ENCODE data around the gene HCN3. TPM values are rescaled to one million over a fixed set of nuclear protein-coding genes. Genes with fewer than 3 reads are reported as not detected.
A peak's percentile ranks its signal among the peaks of the same experiment; 100 is the strongest.

The HCN3 gene
- total RNA-seq, 2 experiments from 2014 or later = 1.5 TPM

- Mint-ChIP-seq H3K27ac (no peak overlapping the region), H3K27me3 (peaks cover 30% of the 10 kb centered on the region), H3K36me3 (ENCODE audit: low read depth) (no peaks in the 10 kb centered on the region), H3K4me1 (ENCODE audit: low read depth) (peaks cover 4% of the 10 kb centered on the region), H3K4me3 (no peak overlapping the region), H3K9me3 (no peaks in the 10 kb centered on the region)
- DNase-seq (no peak), ATAC-seq (peak; percentile 27)
- POLR2A ChIA-PET = interaction anchor here (0.8 to 1.1 kb wide), 2 partner anchors 44 to 47 kb away, joined by 3 to 5 read pairs; no protein-coding TSS in a partner anchor
- CTCF ChIA-PET = no interaction called here
- intact Hi-C loops (cut with micrococcal nuclease) = no loop called here
- TF ChIP-seq CTCF (IDR thresholded peaks at IDR 0.05) = no peak
Observed at GRCh38 chr1:155295183-155295941, 18.1 kb downstream of the HCN3 start.

- CTCF ChIA-PET = no interaction called here
- Mint-ChIP-seq H3K36me3 (ENCODE audit: low read depth) (no peaks in the 10 kb centered on the region), H3K27me3 (peaks cover 30% of the 10 kb centered on the region), H3K4me1 (ENCODE audit: low read depth) (peaks cover 4% of the 10 kb centered on the region), H3K9me3 (no peaks in the 10 kb centered on the region), H3K4me3 (no peak overlapping the region), H3K27ac (no peak overlapping the region)
- TF ChIP-seq CTCF (IDR thresholded peaks at IDR 0.05) = no peak
- DNase-seq = no peak
- intact Hi-C loops (cut with micrococcal nuclease) = no loop called here
- ATAC-seq = no peak
- POLR2A ChIA-PET = no interaction called here
Observed at GRCh38 chr1:155295942-155296267, 18.6 kb downstream of the HCN3 start.

- no peak for ATAC-seq
- Mint-ChIP-seq H3K27me3 (peaks cover 30% of the 10 kb centered on the region), H3K9me3 (no peaks in the 10 kb centered on the region), H3K27ac (no peak overlapping the region), H3K4me1 (ENCODE audit: low read depth) (peaks cover 4% of the 10 kb centered on the region), H3K4me3 (no peak overlapping the region), H3K36me3 (ENCODE audit: low read depth) (no peaks in the 10 kb centered on the region)
- ChIA-PET CTCF (no interaction called here), POLR2A (no interaction called here)
- intact Hi-C loops (cut with micrococcal nuclease) = no loop called here
- no peak for DNase-seq
- TF ChIP-seq CTCF (IDR thresholded peaks at IDR 0.05) = no peak
Observed at GRCh38 chr1:155296661-155297060, 19.4 kb downstream of the HCN3 start.

GRCh38 chr1:155297384-155297783 is 20.1 kb downstream of the HCN3 start:
- Mint-ChIP-seq H3K27ac (no peak overlapping the region), H3K36me3 (ENCODE audit: low read depth) (no peaks in the 10 kb centered on the region), H3K27me3 (peaks cover 30% of the 10 kb centered on the region), H3K4me1 (ENCODE audit: low read depth) (peaks cover 4% of the 10 kb centered on the region), H3K9me3 (no peaks in the 10 kb centered on the region), H3K4me3 (no peak overlapping the region)
- DNase-seq (no peak), ATAC-seq (no peak)
- CTCF ChIA-PET = no interaction called here
- intact Hi-C loops (cut with micrococcal nuclease) = no loop called here
- no peak for TF ChIP-seq CTCF (IDR thresholded peaks at IDR 0.05)
- POLR2A ChIA-PET = no interaction called here

GRCh38 chr1:155300024-155300423 is 22.8 kb downstream of the HCN3 start:
- H3K27me3 Mint-ChIP-seq = peaks cover 21% of the 10 kb centered on the region
- no peak overlapping the region for H3K4me3 Mint-ChIP-seq
- no peak for DNase-seq
- H3K9me3 Mint-ChIP-seq = no peaks in the 10 kb centered on the region
- no peaks in the 10 kb centered on the region for H3K4me1 Mint-ChIP-seq (ENCODE audit: low read depth)
- POLR2A ChIA-PET = no interaction called here
- no peak for ATAC-seq
- H3K27ac Mint-ChIP-seq = no peak overlapping the region
- intact Hi-C loops (cut with micrococcal nuclease) = no loop called here
- TF ChIP-seq CTCF (IDR thresholded peaks at IDR 0.05) = no peak
- CTCF ChIA-PET = interaction anchor here (1.3 to 1.4 kb wide), 2 partner anchors 8 to 49 kb away, joined by 3 to 5 read pairs; no protein-coding TSS in a partner anchor
- H3K36me3 Mint-ChIP-seq (ENCODE audit: low read depth) = no peaks in the 10 kb centered on the region

Measured in activated CD8-positive, alpha-beta T cell treated with anti-CD3 and anti-CD28 coated beads for 36 hours (primary cell).